HG03097 (cell line): ENCODE results near the gene CHD6.

ENCODE experiments used
- ATAC-seq: cut with Tn5 transposase; IDR thresholded peaks from one replicate; pipeline ENCODE4 v1.9.1; 2021; ENCODE audit not compliant: unreplicated experiment, low FRiP score

CHD6 gene

DNA sequence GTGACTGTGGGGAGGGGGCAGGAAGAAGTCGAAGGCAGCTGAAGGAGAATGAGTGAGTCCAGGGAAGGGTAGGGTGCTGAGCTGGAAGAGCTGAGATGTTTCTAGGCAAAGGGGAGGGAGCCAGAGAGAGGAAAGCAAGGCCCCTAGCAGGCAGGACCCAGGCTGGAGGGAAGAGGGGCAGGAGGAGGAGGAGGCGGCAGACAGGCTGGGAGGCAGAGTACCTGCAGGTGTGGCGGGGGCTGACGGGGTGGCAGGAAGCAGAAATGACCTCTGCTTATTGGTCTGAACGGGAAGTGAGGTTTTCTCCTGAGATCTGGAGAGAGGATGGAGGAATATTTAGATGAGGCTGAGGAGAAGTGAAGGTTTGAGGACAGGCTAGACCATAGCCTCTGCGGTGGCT is 240.9 kb downstream of the CHD6 start:
- ATAC-seq, result no peak

DNA sequence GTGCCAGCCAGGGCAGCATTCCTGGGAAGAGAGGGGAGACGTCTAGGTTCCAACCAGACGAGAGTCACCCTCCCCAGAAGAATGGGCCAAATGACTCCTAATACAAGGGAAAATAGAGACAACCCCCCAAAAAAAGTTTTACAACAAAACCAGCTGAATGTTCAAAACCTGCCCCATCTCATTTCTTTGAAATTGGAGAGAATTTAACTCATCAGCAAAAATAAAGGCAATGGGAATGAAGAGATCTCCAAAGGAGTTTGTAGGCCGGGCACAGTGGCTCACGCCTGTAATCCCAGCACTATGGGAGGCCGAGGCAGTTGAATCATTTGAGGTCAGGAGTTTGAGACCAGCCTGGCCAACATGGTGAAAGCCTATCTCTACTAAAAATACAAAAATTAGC is 241.8 kb downstream of the CHD6 start:
- ATAC-seq, result no peak

DNA sequence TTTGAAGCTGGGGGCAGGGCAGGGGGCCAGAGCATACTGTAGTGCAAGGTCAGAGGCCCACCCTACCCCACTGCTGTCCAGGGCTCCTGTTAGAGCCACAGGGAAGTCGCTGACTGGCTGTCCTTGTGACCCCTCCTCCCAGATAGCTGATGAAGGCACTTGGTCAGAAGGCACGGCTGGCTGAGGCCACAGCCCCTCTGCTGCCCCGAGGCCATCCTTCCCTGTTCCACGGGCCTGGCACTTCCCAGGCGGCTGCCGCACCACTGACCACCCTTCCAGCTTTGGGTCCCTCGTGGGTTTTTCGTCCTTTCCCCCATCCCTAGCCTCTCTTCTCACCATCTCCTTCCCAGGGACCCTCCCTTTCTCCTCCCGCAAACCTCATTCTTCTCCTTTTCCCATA is 242.3 kb downstream of the CHD6 start:
- ATAC-seq, result no peak

DNA sequence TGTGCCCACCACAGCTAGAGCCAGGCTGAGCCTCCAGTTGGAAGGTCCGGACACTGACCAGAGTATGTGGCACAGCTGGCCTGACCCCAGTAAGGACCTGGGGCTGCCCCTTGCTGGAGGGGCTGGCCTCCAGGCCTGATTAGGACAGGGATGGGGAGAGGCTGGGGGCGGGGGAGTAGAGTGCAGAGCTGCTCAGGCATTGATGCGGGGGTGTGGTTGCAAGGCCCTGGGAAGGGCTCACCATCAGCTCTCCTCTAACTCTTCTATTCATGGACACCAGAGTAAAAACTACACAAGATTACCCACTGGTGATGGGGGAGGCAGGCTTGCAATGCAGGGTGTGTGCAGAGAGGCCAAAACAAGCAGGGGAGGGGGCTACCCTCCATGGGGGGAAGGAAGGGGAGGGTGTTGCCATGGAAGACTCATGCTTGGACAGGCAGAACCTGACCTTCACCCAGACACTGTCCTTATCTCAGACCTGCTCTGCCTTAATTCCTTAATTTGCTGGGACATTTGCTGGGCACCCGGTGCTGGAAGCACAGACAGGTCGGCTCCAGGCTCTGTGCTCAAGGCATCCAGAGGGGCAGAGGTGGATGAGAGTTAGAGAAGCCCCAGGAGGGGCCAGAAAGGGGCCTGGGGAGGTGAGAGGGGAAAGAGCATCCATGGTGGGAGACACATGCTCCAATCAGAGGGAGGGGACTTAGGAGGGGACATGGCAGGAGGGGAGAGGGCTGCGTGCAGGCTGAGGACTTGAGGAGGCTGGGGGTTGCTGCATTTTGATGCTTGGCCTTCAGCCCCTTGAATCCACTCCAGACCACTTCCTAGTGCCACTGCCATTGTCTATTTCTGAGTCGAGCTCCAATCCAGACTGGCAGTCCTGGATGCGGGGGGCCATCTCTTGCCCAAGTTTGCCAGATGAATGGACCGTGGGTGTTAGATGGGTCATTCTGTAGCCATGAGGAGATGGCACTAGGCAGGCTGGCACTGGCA is 244.0 kb downstream of the CHD6 start:
- no peak for ATAC-seq

DNA sequence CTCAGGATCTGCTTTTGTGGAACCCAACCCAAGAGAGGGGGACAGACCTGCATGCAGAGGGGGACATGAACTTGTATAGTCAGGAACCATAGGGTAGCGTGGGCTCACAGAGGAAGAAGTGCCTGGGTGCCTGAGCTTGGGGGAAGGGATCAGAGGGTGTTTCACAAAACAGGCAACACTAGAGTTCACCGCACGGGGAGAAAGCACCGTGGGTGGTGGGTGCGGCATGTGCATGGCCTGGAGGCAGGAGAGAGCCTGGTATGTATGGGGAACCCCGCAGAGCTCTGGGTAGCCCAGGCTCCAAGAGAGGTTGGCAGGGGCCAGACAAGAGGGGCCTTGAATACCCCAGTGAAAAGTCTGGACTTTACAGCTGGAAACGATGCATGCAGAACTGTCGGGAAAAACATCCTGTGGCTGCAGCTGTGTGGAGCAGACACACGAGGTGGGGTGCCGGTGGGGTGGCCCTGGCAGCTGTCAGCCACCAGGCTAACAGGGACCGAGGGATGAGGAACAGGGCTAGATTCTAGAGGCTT is 244.9 kb downstream of the CHD6 start:
- ATAC-seq, result no peak

DNA sequence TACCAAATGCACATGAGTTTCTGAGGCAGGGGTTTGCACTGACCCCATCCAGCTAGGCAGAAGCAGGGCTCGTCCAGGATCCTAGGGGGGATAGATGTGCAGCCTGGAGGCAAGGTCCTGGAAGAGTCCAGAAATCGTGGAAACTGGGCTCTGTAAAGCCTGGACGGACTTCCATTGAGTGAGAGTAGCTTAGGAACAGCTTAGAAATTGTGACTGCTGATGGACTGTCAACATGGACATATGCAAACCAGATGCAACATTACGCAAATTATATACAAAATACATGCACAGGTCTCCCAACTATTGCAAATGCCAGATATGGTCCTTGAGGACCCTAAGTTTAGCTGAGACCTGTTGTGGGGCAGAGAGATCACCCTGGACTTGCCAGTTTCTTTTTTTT is 246.8 kb downstream of the CHD6 start:
- ATAC-seq, result no peak

DNA sequence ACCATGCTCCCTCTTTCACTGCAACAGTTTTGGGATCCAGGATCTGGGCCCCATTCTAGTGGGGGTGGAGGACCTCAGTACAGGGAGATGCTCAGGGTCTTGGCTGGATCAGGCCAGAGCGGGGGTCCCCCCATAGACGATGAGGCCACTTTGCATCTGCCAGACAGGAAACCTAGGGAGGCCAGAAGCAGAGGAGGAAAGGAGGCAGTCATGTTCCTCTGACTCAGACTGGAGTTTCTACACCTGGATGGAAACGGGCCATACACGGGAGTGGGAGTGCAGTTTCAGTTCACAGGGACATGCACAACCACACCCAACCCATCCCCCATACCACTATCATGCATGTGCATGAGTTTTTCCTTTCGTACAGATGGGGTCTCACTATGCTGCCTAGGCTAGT is 248.0 kb downstream of the CHD6 start:
- no peak for ATAC-seq

DNA sequence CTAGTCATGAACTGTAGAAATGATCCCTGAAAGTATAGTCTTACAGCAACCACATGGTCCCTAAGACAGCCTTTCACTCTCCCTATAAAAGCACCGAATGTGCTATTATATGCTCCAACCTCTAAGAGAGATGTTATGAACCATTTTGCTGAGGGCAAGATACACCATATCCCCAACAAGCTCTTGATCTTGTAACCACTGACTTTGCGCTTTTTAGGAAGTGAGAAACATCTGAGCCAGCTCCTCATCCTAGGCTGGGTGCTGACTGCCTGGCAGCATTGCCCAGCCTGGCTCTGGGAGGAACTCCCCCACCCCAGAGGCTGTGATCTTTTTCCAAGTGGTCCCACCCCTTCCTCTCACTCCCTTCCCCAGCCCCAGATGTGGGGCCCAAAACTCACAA is 248.5 kb downstream of the CHD6 start:
- ATAC-seq, result no peak

DNA sequence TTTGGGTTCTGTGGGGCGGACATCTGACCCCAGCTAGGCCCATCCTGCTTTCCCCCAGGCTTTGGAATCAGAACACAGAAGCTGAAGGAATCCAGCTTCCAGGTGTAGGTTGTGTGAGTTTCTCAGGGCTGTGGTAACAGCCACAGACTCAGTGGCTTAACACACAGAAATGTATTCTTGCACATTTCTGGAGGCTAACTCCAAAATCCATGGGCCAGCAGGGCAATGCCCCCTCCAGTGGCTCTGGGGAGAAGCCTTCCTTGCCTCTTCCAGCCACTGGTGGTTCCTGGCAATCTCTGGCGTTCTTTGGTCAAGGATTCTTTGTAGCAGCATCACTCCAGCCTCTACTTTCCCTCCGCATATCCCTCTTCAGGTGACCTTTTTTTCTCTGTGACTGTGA is 250.2 kb downstream of the CHD6 start:
- ATAC-seq, result no peak

DNA sequence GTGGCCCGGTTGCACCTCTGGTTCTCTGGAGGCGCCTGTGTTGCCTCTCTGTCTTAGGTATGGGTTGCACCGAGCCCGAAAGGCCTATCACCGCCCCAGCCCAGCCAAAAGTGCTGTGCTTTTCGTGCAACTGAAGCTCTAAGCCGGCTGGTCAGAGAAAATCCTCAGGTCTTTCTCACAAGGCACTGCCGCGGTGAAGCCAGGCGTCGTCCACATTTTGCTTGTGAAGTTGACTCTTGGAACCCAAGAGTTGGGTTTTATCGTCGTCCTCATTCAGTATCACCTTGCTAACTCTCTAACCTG is 250.8 kb downstream of the CHD6 start:
- ATAC-seq, result no peak

DNA sequence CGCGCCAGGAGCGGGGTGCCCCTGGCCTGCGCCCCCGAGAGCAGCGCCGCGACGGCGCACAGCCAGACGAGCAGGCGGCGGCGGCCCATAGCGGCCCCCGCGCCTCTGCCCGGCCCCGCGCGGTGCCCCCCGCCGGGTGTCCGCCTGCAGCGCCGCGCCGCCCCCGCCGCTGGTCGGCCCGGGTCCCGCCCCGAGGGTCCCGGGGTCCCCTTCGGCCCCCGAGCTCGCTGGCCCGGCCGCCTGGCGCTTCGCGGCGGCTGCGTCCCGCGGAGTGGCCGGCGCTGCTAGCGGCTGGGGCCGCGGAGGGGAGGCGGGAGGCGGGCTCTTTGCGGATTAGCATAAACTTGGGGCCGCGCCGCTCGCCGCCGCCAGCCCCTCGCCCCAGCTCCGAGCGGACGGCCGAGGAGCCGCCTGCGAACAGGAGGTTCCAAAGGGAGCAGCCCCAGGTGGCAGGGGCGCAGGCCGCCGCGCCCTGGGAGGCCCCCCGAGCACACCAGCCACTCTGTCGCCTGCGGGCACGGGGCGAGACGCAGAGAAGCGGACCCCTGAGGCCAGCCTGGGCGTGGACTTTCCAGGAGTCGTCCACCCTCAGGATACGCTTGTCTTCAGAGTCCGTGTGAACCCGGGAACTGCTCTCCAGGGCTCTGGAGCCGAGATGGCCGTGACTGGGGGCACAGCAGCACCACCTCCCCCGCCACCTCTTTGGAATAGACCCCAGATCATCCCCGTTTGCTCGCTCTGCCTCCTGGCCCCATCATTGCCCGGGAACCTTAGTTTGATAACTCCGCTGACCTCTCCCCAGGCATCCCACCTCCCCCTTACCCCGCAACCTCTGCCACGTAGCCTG is 251.4 kb downstream of the CHD6 start, which contains the start of gene EMILIN3:
TSS of gene EMILIN3 (minus strand) at position 273 of the 847 bp plus-strand sequence. CDS start at position 89, 184 bp downstream.
- no peak for ATAC-seq

DNA sequence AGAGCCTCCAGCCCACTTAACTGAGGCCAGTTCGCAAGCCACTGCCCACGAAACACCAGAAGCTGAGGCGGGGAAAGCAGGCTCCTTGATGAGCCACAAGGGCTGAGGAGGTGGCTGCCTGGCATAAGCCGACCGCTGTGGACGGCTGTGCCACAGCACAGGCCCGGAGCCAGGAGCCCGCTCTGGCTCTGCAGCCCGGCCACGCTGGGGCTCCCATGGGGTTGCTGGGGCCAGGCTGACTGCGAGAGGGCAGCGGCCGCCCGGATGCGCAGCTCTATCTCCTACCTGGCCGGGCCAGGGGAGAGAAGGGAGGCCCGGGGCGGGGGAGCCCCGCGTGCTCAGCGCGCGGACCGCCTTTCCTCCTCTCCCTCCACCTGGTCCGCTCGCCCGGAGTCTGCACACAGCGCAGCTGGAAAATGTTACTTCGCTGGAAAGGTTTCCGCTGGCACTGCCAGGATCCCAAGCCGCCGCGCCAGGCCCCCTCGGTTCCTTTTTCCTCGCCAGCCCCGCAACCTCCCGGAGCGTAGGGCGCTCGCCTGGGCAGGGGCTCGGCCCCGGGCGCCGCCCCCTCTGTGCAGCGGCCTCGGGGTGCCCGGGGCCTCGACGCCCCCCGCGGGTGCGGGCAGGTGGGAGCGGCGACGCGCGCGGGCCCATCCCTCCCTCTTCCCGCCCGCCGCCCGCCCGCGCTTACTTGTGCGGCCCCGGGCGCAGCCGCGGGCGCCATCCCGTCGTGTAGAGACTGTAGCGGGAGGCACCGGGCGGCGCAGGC is 252.2 kb downstream of the CHD6 start:
- no peak for ATAC-seq

DNA sequence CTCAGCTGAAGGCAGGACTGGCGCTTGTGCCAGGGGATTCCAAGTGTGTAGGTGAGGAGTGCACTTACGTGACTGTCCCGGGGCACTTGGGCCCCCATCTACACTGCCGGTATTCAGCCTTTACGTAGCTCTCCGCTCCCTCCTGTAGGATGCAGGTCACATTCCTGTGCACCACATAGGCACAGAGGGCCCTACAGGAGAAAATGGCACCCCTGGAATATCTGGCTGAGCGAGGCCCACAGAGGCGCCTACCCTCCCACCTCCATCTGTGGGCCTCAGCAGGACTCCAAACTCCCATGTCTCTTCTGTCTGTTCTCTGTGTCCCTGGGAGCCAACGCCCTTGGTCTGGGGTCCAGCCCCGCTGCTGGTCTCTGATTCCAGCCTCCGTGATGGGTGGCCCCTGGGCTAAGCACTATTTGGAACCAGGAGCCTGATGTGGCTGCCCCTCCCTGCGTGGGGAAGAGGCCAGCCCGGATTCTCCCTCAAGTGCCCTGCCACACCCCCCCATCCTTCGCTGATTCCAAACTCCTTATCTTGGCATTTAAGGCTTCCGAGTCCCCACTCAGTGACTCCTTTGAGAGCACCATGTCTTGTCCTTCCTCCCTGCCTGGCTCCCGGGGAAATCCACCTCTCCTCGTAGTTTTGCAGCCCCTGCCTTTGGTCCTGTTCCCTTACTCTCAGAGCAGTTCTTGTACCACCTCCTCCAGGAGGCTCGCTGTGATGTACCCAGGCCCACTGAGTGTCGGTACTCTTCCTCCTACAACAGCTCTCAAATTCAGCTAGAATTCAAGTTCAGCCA is 253.0 kb downstream of the CHD6 start:
- ATAC-seq, result no peak

DNA sequence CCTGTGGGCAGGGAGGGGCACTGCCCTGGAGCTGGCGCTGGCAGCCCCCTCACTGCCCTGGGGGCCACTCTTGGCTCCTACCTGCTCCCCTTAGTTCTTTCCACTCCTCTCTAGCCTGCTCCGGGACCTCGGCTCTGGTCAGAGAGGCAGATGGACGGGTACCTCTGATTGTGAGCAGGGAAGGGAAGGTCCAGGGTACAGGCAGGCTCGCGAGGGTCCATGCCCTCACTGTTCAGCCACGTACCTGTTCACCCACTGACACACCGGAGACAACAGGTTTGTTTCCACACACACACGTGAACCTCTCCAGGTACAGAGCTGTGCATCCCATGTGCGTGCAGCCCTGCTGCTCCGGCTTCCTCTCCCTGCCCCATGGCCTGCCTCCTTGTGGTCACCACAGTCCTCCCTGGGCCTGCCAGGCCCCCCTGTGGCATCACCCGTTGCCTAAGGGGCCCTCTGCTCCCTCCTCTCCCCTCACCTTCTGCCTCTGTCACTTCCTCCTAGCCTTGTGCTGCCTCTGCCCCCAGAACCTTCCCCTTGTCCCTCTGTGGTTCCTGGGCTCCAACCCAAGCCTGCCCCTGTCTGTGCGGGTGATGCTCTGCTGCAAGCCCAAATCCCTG is 253.8 kb downstream of the CHD6 start:
- ATAC-seq, result no peak

DNA sequence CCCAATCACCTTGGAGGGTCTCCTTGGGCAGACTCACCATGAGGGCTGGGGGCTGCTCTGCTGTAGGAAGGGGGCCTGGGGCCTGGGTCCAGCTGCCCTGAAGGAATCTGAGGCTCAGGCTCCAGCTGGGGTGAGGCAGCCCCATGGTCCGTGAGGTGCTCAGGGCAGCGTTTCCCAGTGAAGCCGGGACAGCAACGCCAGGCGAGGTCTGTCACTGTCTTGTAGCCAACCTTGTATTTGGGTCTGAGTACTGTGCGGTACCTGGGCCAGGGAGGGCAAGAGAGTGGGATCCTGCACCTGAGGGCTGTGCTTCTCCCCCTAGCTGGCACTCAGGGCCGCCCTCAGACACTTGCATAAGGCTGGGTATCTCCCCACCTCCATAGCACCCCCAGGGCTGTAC is 254.6 kb downstream of the CHD6 start:
- no peak for ATAC-seq

DNA sequence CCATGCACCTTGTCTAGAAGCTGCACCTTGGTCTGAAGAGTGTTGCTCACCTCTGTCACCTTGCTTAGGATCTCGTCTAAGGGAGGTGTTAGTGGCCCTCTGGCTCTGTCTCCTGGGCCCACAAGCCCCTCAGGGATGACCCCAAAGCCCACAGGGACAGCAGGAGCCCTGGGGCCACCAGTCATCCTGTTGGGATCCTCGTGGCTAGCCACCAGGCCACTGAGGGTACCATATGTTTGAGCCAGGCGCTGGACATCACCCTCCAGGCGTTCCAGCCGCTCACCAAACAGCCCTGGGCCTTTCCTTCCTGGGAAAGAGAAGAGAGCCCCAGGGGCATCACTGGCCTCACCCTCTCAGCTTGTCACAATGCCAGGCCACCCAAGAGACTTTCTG is 255.4 kb downstream of the CHD6 start:
- no peak for ATAC-seq

DNA sequence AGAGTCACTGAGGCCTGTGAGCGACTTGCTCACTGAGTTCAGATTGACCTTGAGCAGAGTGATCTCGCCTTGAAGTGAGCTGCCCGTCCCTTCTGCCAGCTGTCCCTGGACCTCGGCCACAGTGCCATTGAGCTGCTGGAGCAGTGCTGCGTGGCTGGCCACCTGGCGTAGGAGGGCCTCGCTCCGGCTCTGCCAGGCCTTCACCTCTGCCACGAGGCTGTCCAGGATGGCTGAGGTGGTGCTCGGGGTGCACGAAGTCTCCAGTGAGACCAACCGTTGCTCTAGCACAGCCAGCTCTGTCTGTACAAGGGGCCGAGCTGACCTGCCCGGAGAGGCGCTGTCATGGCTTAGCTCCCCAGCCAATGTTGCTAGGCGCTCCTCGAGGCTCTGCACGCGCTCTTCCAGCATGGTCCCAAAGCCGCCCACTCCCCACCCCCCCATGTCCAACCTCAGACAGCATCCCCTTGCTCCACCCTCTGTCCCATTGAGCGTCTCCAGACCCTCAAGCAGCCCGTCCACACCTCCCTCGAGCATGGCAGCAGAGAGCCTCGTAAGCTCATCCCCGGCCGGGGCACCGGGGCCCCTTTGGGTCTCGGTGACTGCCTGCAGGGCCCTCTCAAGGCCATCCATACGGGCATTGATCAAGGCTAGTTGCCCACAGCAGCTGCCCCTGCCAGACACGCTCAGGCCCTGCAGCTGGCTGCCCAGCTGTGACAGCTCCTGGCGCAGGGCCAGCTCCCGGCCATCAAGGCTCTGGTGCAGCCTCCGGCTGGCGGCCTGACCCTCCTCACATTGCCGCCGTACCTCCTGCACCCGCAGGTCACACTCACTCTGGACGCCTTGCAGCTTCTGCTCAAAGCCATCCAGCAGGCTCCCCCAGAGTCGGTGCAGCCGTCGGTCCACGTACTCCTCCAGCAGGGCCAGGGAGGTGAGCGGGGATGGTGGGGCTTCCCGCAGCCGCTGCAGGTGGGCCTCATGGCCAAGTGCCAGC is 256.1 kb downstream of the CHD6 start:
- no peak for ATAC-seq
